Endothelial cell of coronary artery (primary cell): ENCODE data around the gene P2RY12. TPM values are rescaled to one million over a fixed set of nuclear protein-coding genes. Genes with fewer than 3 reads are reported as not detected.

Experiments
- total RNA-seq: library from RNA; depleted of rRNA; stranded (reverse); fragments of >200 nt; gene quantifications from 2 replicates; pipeline ENCODE4 v1.2.3, GENCODE V29; 2014

Gene P2RY12
- not detected in 2 replicates for total RNA-seq

GRCh38 chr3:151384741-151385174 is at the start of gene P2RY12:
Gene P2RY12 (minus strand): TSS chr3:151384753. CDS start chr3:151338845, 45,908 bp downstream.

GRCh38 chr3:151329363-151329762 is 55.2 kb downstream of the P2RY12 start, which contains the start of gene P2RY13:
Gene P2RY13 (minus strand): TSS chr3:151329549. CDS start chr3:151329528, 21 bp downstream.

DNA sequence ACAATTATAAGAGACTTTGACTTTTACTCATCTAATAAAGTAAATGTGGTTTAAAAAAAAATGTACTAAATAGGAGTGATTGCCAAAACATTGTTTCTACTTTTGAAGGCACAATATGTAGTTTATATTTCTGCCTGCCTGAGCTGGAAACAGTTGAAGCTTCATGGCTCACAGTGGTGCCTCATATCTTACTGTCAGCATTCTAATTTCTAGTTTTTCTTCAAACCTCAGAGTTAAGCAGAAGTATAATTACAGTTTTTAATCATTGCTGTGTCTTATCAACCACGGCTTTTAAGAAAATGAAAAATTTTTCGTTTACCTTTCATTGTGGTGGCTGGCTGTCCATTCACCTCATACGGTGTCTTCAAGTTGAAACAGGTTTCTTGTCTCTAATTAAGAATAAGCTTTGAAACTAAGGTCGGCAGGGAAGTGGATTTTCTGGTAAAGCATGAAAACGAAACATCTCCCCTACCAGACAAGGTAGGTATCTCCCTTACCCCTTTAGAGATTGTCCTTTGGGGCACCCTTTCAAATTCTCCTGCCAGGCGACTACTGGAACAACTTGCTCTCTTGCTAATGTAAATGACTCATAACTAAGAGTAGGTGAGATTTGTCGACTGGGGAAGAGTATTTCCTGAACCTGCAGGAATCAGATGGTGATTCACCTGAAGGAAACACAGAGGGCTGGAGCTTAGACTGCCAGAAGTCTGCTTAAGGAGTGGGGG is 68.1 kb downstream of the P2RY12 start, which contains the start of gene GPR87:
Gene GPR87, minus strand, starts transcription at position 554 of the 725 bp plus-strand sequence. CDS start 16,720 bp downstream, outside the sequence.

Other genes with a start within 250 kb of the P2RY12 start
- not detected in 2 replicates for gene GPR171, start 181.5 kb downstream of the P2RY12 start, total RNA-seq
- not detected in 2 replicates for gene P2RY14, start 106.2 kb downstream of the P2RY12 start, total RNA-seq
- 0.09 TPM in 2 replicates for gene GPR87, start 67.9 kb downstream of the P2RY12 start, total RNA-seq
- not detected in 2 replicates for gene P2RY13, start 55.2 kb downstream of the P2RY12 start, total RNA-seq
- gene IGSF10, start 76.3 kb upstream of the P2RY12 start, total RNA-seq: 0.19 TPM in 1 of 2 replicates, not detected in the other